IMR-90 (cell line): ENCODE data around the gene FNIP1. TPM values are rescaled to one million over a fixed set of nuclear protein-coding genes. Genes with fewer than 3 reads are reported as not detected.
A peak's percentile ranks its signal among the peaks of the same experiment; 100 is the strongest.

ENCODE experiments used
- ATAC-seq: fragments of 200-7000 bp; cut with Tn5 transposase; 2 replicates; pipeline ENCODE4 v1.9.1; 2020; ENCODE audit warnings: low read depth, mild to moderate bottlenecking, moderate library complexity
- BruUV-seq: library from RNA; stranded (reverse); fragments of 400-500 nt; replicated peaks from 2 replicates; lab custom pipeline; 2021; lab: Mats Ljungman, UMichigan
- CTCF ChIA-PET: fragments of 300-600 bp; formaldehyde crosslinking; extraction: SDS; loops from one replicate; lab custom pipeline; 2021; ENCODE audit warnings: antibody characterized with exemption; lab: Yijun Ruan, JAX
- POLR2A ChIA-PET: fragments of 300-600 bp; sonication (Branson Sonifier 250); formaldehyde crosslinking; loops from one replicate; lab custom pipeline; 2022; ENCODE audit warnings: antibody characterized with exemption; ENCODE audit not compliant: unreplicated experiment; lab: Charles Lee
- DNase-seq: peaks from one replicate; pipeline ENCODE4 v3.0.0; 2013
- H2AFZ ChIP-seq: replicated peaks from 2 replicates; pipeline ENCODE3; 2013; ENCODE audit warnings: low read length, mild to moderate bottlenecking; ENCODE audit not compliant: poor library complexity
- H2AK5ac ChIP-seq: 2 replicates; pipeline ENCODE4 v1.6.1; 2013; ENCODE audit warnings: low read depth, low read length, inconsistent platforms
- H2AK9ac ChIP-seq: replicated peaks from 2 replicates; pipeline ENCODE3; 2013; ENCODE audit warnings: mild to moderate bottlenecking, low read depth, low read length, moderate library complexity; ENCODE audit not compliant: poor library complexity
- H2BK120ac ChIP-seq: 2 replicates; pipeline ENCODE4 v1.6.1; 2013; ENCODE audit warnings: low read depth, low read length, inconsistent platforms
- H2BK15ac ChIP-seq: 3 replicates; pipeline ENCODE4 v1.6.1; 2013; ENCODE audit warnings: low read depth, low read length, inconsistent platforms
- H2BK20ac ChIP-seq: 2 replicates; pipeline ENCODE4 v1.6.1; 2013; ENCODE audit warnings: low read depth, mild to moderate bottlenecking, inconsistent platforms, low read length, moderate library complexity
- H2BK5ac ChIP-seq: 2 replicates; pipeline ENCODE4 v1.6.1; 2013; ENCODE audit warnings: mild to moderate bottlenecking, low read depth, low read length, inconsistent platforms; ENCODE audit not compliant: poor library complexity, severe bottlenecking
- H3K14ac ChIP-seq: replicated peaks from 2 replicates; pipeline ENCODE4 v1.6.1; 2013; ENCODE audit warnings: low read depth, low read length, inconsistent platforms
- H3K18ac ChIP-seq: 2 replicates; pipeline ENCODE4 v1.6.1; 2013; ENCODE audit warnings: low read depth, low read length, control low read depth
- H3K23ac ChIP-seq: 2 replicates; pipeline ENCODE4 v1.6.1; 2013; ENCODE audit warnings: low read depth, low read length, inconsistent platforms
- H3K27ac ChIP-seq: 2 replicates; pipeline ENCODE4 v1.5.1; 2013; ENCODE audit warnings: mild to moderate bottlenecking, control low read depth, low read length; ENCODE audit not compliant: insufficient read depth
- H3K27me3 ChIP-seq: 2 replicates; pipeline ENCODE4 v1.6.1; 2013; ENCODE audit warnings: low read length; ENCODE audit not compliant: control insufficient read depth, insufficient read depth
- H3K36me3 ChIP-seq: 2 replicates; pipeline ENCODE4 v1.6.1; 2013; ENCODE audit warnings: low read length, mixed read lengths; ENCODE audit not compliant: control insufficient read depth, insufficient read depth
- H3K4ac ChIP-seq: 2 replicates; pipeline ENCODE4 v1.6.1; 2013; ENCODE audit warnings: low read depth, low read length, inconsistent platforms
- H3K4me1 ChIP-seq: 2 replicates; pipeline ENCODE4 v1.6.1; 2013; ENCODE audit warnings: low read length, mixed read lengths; ENCODE audit not compliant: control insufficient read depth, insufficient read depth
- H3K4me2 ChIP-seq: 2 replicates; pipeline ENCODE4 v1.6.1; 2013; ENCODE audit warnings: low read depth, mild to moderate bottlenecking, control low read depth, low read length, moderate library complexity
- H3K4me3 ChIP-seq: 2 replicates; pipeline ENCODE4 v1.5.1; 2013; ENCODE audit warnings: low read depth, mild to moderate bottlenecking, control low read depth, low read length, moderate library complexity; ENCODE audit not compliant: insufficient read depth
- H3K56ac ChIP-seq: 2 replicates; pipeline ENCODE4 v1.6.1; 2013; ENCODE audit warnings: low read length, inconsistent platforms; ENCODE audit not compliant: insufficient read depth; ENCODE audit errors: extremely low read depth
- H3K79me1 ChIP-seq, 2 experiments: 2 replicates each; pipeline ENCODE4 v1.6.1; 2013; ENCODE audit warnings: low read length in 2 of 2, inconsistent platforms in 1 of 2, low read depth in 1 of 2
- H3K9ac ChIP-seq: 2 replicates; pipeline ENCODE4 v1.6.1; 2013; ENCODE audit warnings: low read depth, low read length, control low read depth
- H3K9me1 ChIP-seq: 2 replicates; pipeline ENCODE4 v1.6.1; 2013; ENCODE audit warnings: low read length, inconsistent platforms; ENCODE audit not compliant: insufficient read depth
- H3K9me3 ChIP-seq: 2 replicates; pipeline ENCODE4 v1.6.1; 2013; ENCODE audit warnings: low read length; ENCODE audit not compliant: control insufficient read depth, insufficient read depth
- H4K20me1 ChIP-seq: 2 replicates; pipeline ENCODE4 v1.6.1; 2013; ENCODE audit warnings: low read length, inconsistent platforms; ENCODE audit not compliant: insufficient read depth
- H4K5ac ChIP-seq: 2 replicates; pipeline ENCODE4 v1.6.1; 2013; ENCODE audit warnings: mild to moderate bottlenecking, low read depth, low read length, control low read depth
- H4K8ac ChIP-seq, 2 experiments: 2 replicates each; pipeline ENCODE4 v1.6.1; 2013; ENCODE audit warnings: low read depth in 2 of 2, low read length in 2 of 2, control low read depth in 1 of 2, inconsistent platforms in 1 of 2
- H4K91ac ChIP-seq: 2 replicates; pipeline ENCODE4 v1.6.1; 2013; ENCODE audit warnings: low read depth, low read length, inconsistent platforms; ENCODE audit not compliant: insufficient read depth
- BHLHE40 ChIP-seq: fragments of 150-350 bp; IDR thresholded peaks from 2 replicates; pipeline ENCODE4 v1.6.1; 2016; ENCODE audit warnings: mild to moderate bottlenecking, low read depth, low read length
- CEBPB ChIP-seq: IDR thresholded peaks from 2 replicates; pipeline ENCODE4 v1.6.1; 2012; ENCODE audit warnings: low read depth, low read length, improper control_type of control experiment
- CHD1 ChIP-seq: IDR thresholded peaks from 2 replicates; pipeline ENCODE4 v1.6.1; 2012; ENCODE audit warnings: low read depth, low read length, improper control_type of control experiment
- ELK1 ChIP-seq: fragments of 150-350 bp; IDR thresholded peaks from 2 replicates; pipeline ENCODE4 v1.6.1; 2016; ENCODE audit warnings: low read depth, mild to moderate bottlenecking, low read length, moderate library complexity, borderline replicate concordance
- FOS ChIP-seq: fragments of 150-350 bp; IDR thresholded peaks from 2 replicates; pipeline ENCODE4 v1.6.1; 2016; ENCODE audit warnings: low read depth, low read length
- MAFK ChIP-seq: IDR thresholded peaks from 2 replicates; pipeline ENCODE4 v1.6.1; 2012; ENCODE audit warnings: low read depth, low read length, improper control_type of control experiment
- MAZ ChIP-seq: IDR thresholded peaks from 2 replicates; pipeline ENCODE4 v1.6.1; 2012; ENCODE audit warnings: low read depth, mild to moderate bottlenecking, low read length, improper control_type of control experiment, moderate library complexity, borderline replicate concordance
- MXI1 ChIP-seq: IDR thresholded peaks from 2 replicates; pipeline ENCODE4 v1.6.1; 2012; ENCODE audit warnings: low read depth, mild to moderate bottlenecking, low read length, moderate library complexity, borderline replicate concordance
- POLR2A ChIP-seq: IDR thresholded peaks from 2 replicates; pipeline ENCODE4 v1.6.1; 2012; ENCODE audit warnings: mild to moderate bottlenecking, low read depth, low read length
- RAD21 ChIP-seq: IDR thresholded peaks from 2 replicates; pipeline ENCODE4 v1.6.1; 2012; ENCODE audit warnings: low read length, improper control_type of control experiment
- RCOR1 ChIP-seq: IDR thresholded peaks from 2 replicates; pipeline ENCODE4 v1.6.1; 2012; ENCODE audit warnings: mild to moderate bottlenecking, low read length, improper control_type of control experiment; ENCODE audit not compliant: insufficient replicate concordance
- RFX5 ChIP-seq: IDR thresholded peaks from 2 replicates; pipeline ENCODE4 v1.8.0; 2012; ENCODE audit warnings: low read depth, mild to moderate bottlenecking, low read length, moderate library complexity
- SMC3 ChIP-seq: fragments of 150-350 bp; IDR thresholded peaks from 2 replicates; pipeline ENCODE4 v1.6.1; 2016; ENCODE audit warnings: low read depth, mild to moderate bottlenecking, antibody characterized with exemption, low read length, moderate library complexity
- WGBS, 2 experiments: methylation state at CpG; one replicate each; pipeline versions ENCODE4 v1.1.5 to v1.1.7; 2013; ENCODE audit warnings: missing lambda C conversion rate in 2 of 2; ENCODE audit not compliant: insufficient read length in 1 of 2; ENCODE audit errors: extremely low coverage in 2 of 2; 5-methylcytosine and 5-hydroxymethylcytosine counted together
- dilution Hi-C: fragments of 300-500 bp; cut with HindIII; formaldehyde crosslinking; loops from one replicate; pipeline ENCODE4 v1.14.3; 2018; ENCODE audit warnings: low sequenced_read_pairs; ENCODE audit not compliant: unreplicated experiment
- in situ Hi-C: fragments of 300-500 bp; cut with MboI; formaldehyde crosslinking; loops from 3 replicates; pipeline ENCODE4 v1.14.3; 2019; ENCODE audit warnings: low sequenced_read_pairs, inconsistent platforms, mixed read lengths
- intact Hi-C: fragments of 100-400 bp; cut with micrococcal nuclease; formaldehyde crosslinking; loops from 2 replicates; pipeline ENCODE4 v1.10.0; 2022
- polyA plus RNA-seq, 3 experiments: library from polyadenylated mRNA; depleted of rRNA; stranded (reverse); fragments of >200 nt; gene quantifications; 2 replicates each; pipeline ENCODE4 v1.2.3, GENCODE V29; 2012; ENCODE audit warnings: low replicate concordance in 1 of 3
- total RNA-seq: library from RNA; depleted of rRNA; stranded (reverse); fragments of >200 nt; gene quantifications from 2 replicates; pipeline ENCODE4 v1.2.3, GENCODE V29; 2012
- TF ChIP-seq, protein P1 (sequence below): conservative IDR thresholded peaks from 2 replicates; pipeline ENCODE4 v1.5.1; 2012; ENCODE audit warnings: mild to moderate bottlenecking, low read depth, low read length, improper control_type of control experiment
- TF ChIP-seq, protein P2 (sequence below): fragments of 150-350 bp; IDR thresholded peaks from 2 replicates; pipeline ENCODE4 v1.6.1; 2017; ENCODE audit warnings: mild to moderate bottlenecking, antibody characterized with exemption, low read length, low read depth

FNIP1 gene
- total and polyA plus RNA-seq, 2 of the 4 experiments (the other 2 are of a cell fraction): 5.6 to 34.1 TPM

DNA sequence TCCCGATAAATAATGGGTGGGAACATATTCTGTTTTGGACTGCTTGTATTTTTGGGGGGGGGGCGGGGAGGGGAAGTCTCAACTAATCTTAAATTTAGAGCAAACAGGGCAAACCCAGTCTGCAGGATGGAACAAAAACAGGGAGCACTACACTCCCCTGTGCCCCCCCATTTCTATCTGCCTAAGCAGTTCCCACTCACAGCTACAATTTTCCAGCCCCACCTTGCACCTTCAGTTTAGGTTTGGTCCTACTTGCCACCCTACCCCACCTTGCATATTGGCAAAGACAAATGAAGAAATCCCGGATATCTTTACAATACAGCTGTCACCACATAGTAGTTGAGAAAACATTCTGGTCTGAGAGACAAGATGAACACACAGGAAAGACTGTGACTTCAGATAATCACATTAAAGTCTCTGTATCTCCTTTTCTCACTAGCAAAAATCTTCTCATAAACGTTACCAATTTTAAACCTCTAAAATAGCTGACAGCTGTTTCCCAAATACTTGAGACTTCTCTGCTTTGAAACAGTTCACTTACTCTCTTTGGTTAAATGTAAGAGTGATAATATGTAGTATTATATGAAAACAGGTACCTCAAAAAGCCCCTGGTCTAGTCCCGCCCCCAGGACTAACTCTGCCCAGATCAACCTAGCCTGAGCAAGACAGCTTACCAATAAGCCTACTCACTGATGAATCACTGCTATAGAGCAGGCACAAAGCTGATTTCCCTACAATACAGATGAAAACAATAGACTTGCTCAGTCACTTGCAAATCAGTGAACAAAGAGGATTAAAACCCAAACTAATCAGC lies 156.6 kb downstream of the FNIP1 start:
- no peak overlapping the region for H2BK5ac ChIP-seq
- H3K9ac ChIP-seq: no peak overlapping the region
- H4K91ac ChIP-seq: no peak overlapping the region
- no TSS peak for BruUV-seq
- no peak overlapping the region for H2AFZ ChIP-seq
- peaks cover 0 to 6% of the 10 kb centered on the region in 2 experiments; a peak in 1 of 4 replicates for H3K79me1 ChIP-seq
- no peak overlapping the region for H3K14ac ChIP-seq
- H3K4me2 ChIP-seq: no peak overlapping the region
- no peak overlapping the region for H3K18ac ChIP-seq
- peaks cover 3% of the 10 kb centered on the region for H3K4me1 ChIP-seq
- H2AK5ac ChIP-seq: no peak overlapping the region
- POLR2A ChIA-PET: no interaction called here
- H3K4me3 ChIP-seq: no peak overlapping the region
- H2BK20ac ChIP-seq: no peak overlapping the region
- H3K9me3 ChIP-seq: no peaks in the 10 kb centered on the region
- ATAC-seq (no peak), DNase-seq (peak; percentile 62)
- peaks cover 3% of the 10 kb centered on the region; the same call in 1 of the 2 replicates for H3K9me1 ChIP-seq
- H2AK9ac ChIP-seq: no peak overlapping the region
- H4K8ac ChIP-seq: no peak overlapping the region
- H3K36me3 ChIP-seq: peaks cover 4% of the 10 kb centered on the region; the same call in 1 of the 2 replicates
- no peaks in the 10 kb centered on the region for H4K20me1 ChIP-seq
- H3K23ac ChIP-seq: no peak overlapping the region
- intact Hi-C loops: loop anchor here (10.0 kb wide), 1 partner anchor 205 kb away; no protein-coding TSS in a partner anchor
- H2BK15ac ChIP-seq: no peak overlapping the region
- H2BK120ac ChIP-seq: no peak overlapping the region
- dilution Hi-C loops: no loop called here
- no peak overlapping the region for H3K4ac ChIP-seq
- no peak overlapping the region for H3K27ac ChIP-seq
- CTCF ChIA-PET: interaction anchor here (0.5 kb wide), 1 partner anchor 145 kb away, joined by 3 read pairs; no protein-coding TSS in a partner anchor
- no peak overlapping the region for H3K56ac ChIP-seq
- H3K27me3 ChIP-seq: no peaks in the 10 kb centered on the region
- no peak overlapping the region for H4K5ac ChIP-seq
- WGBS, 2 experiments: no CpG with 5 or more reads among the region's 5 CpGs
- in situ Hi-C loops: no loop called here
- TF ChIP-seq MAFK (no peak), CHD1 (no peak), ELK1 (no peak), CEBPB (no peak), BHLHE40 (no peak), MAZ (no peak), POLR2A (no peak), SMC3 (no peak), MXI1 (no peak), RFX5 (no peak), RAD21 (no peak), RCOR1 (no peak), FOS (no peak)
- TF ChIP-seq, protein P1, sequence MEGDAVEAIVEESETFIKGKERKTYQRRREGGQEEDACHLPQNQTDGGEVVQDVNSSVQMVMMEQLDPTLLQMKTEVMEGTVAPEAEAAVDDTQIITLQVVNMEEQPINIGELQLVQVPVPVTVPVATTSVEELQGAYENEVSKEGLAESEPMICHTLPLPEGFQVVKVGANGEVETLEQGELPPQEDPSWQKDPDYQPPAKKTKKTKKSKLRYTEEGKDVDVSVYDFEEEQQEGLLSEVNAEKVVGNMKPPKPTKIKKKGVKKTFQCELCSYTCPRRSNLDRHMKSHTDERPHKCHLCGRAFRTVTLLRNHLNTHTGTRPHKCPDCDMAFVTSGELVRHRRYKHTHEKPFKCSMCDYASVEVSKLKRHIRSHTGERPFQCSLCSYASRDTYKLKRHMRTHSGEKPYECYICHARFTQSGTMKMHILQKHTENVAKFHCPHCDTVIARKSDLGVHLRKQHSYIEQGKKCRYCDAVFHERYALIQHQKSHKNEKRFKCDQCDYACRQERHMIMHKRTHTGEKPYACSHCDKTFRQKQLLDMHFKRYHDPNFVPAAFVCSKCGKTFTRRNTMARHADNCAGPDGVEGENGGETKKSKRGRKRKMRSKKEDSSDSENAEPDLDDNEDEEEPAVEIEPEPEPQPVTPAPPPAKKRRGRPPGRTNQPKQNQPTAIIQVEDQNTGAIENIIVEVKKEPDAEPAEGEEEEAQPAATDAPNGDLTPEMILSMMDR: no peak
- TF ChIP-seq, protein P2, sequence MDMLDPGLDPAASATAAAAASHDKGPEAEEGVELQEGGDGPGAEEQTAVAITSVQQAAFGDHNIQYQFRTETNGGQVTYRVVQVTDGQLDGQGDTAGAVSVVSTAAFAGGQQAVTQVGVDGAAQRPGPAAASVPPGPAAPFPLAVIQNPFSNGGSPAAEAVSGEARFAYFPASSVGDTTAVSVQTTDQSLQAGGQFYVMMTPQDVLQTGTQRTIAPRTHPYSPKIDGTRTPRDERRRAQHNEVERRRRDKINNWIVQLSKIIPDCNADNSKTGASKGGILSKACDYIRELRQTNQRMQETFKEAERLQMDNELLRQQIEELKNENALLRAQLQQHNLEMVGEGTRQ: no peak
